GM19099 (cell line): ENCODE data around the gene AMIGO1.

Experiments
- POLR2A ChIP-seq: IDR thresholded peaks from 3 replicates; pipeline ENCODE4 v1.6.1; 2011; ENCODE audit warnings: low read depth; ENCODE audit not compliant: insufficient read length; ENCODE audit errors: extremely low read depth

Gene AMIGO1

GRCh38 chr1:109509176-109510134, at the start of gene AMIGO1:
Gene AMIGO1 (minus strand): TSS chr1:109509727. CDS start chr1:109508912, 815 bp downstream.
- peak; percentile 39 for TF ChIP-seq POLR2A

- no peak for TF ChIP-seq POLR2A
These were observed 48.0 kb upstream of the AMIGO1 start for GRCh38 chr1:109557520-109557919.

- no peak for TF ChIP-seq POLR2A
These were observed 47.0 kb upstream of the AMIGO1 start for GRCh38 chr1:109556563-109556962.

- TF ChIP-seq POLR2A: peak; percentile 91
These were observed 39.1 kb upstream of the AMIGO1 start, which contains the start of gene GNAI3 for GRCh38 chr1:109548321-109549267. Gene GNAI3 (plus strand): TSS chr1:109548615. CDS start chr1:109548721, 106 bp downstream.

GRCh38 chr1:109547463-109548320, 38.2 kb upstream of the AMIGO1 start:
- TF ChIP-seq POLR2A: no peak

GRCh38 chr1:109546311-109547109, 37.0 kb upstream of the AMIGO1 start:
- no peak for TF ChIP-seq POLR2A

- TF ChIP-seq POLR2A: no peak
These were observed 34.6 kb upstream of the AMIGO1 start for GRCh38 chr1:109543988-109544735.

GRCh38 chr1:109543283-109543987, 33.9 kb upstream of the AMIGO1 start:
- no peak for TF ChIP-seq POLR2A

- TF ChIP-seq POLR2A: no peak
These were observed 33.1 kb upstream of the AMIGO1 start for GRCh38 chr1:109542657-109543056.

GRCh38 chr1:109541102-109541501, 31.6 kb upstream of the AMIGO1 start:
- no peak for TF ChIP-seq POLR2A

- no peak for TF ChIP-seq POLR2A
These were observed 30.1 kb upstream of the AMIGO1 start, which contains the start of gene GPR61 for GRCh38 chr1:109539676-109540075. Gene GPR61 (plus strand): TSS chr1:109539872. CDS start chr1:109543023, 3,151 bp downstream.

GRCh38 chr1:109538827-109539555, 29.5 kb upstream of the AMIGO1 start:
- TF ChIP-seq POLR2A: no peak
